ENCODE results near the gene PRCC. TPM values are rescaled to one million over a fixed set of nuclear protein-coding genes. Genes with fewer than 3 reads are reported as not detected.
A peak's percentile ranks its signal among the peaks of the same experiment; 100 is the strongest.

The PRCC gene
- total and polyA plus RNA-seq, 2 of the 8 experiments (the other 6 are each of a cell fraction or from before 2014, with no cell fraction given): 95.2 to 115 TPM

- peak overlapping the region; percentile 95; the same call in 1 of the 2 replicates for H3K18ac ChIP-seq (ENCODE audit: extremely low read depth, low read length)
- peaks cover 1 to 48% (median 42%) of the 10 kb centered on the region in 4 experiments for H3K27me3 ChIP-seq (replicated peaks in 1 of 4; ENCODE audit: control insufficient read depth in 3 of 4, extremely low read depth in 1 of 4, insufficient read depth in 3 of 4, low read length in 3 of 4)
- ChIA-PET POLR2A (ENCODE audit: partially characterized antibody) (interaction anchor here (0.7 to 2.0 kb wide), 8 partner anchors 10 to 112 kb away, joined by 3 to 7 read pairs (median 3); partner anchors contain the start of gene METTL25B), CTCF (ENCODE audit: partially characterized antibody) (interaction anchor here (0.7 to 31.8 kb wide), 14 partner anchors 10 to 132 kb away, joined by 3 to 491 read pairs (median 5); partner anchors contain the start of genes INSRR and PEAR1)
- 0 out of 2 replicates have a peak overlapping the region, but pooled peaks have one; percentile 58 for H2AK5ac ChIP-seq (ENCODE audit: low read depth, low read length)
- H3K4ac ChIP-seq (replicated peaks; ENCODE audit: insufficient read length, low read depth, low read length): no peak overlapping the region
- H3K9me3 ChIP-seq (ENCODE audit: insufficient read depth in 2 of 2, low read depth in 1 of 2, low read length in 1 of 2): no peaks in the 10 kb centered on the region
- peak overlapping the region; percentile 51 for H4K91ac ChIP-seq (replicated peaks; ENCODE audit: insufficient read length, low read length)
- no peak overlapping the region for H3K23ac ChIP-seq (ENCODE audit: insufficient read length)
- no peak overlapping the region; the same call in 1 of the 2 replicates for H2BK20ac ChIP-seq (ENCODE audit: low read length)
- H2BK5ac ChIP-seq (ENCODE audit: low read depth, low read length): no peak overlapping the region
- peak overlapping the region in 1 of 4 experiments; percentile 55; a peak in 3 of 8 replicates for H3K4me3 ChIP-seq (ENCODE audit: extremely low read depth in 1 of 4, insufficient read depth in 2 of 4, low read depth in 3 of 4, low read length in 4 of 4)
- 0 out of 2 replicates have a peak overlapping the region, but pooled peaks have one; percentile 53 for H2BK15ac ChIP-seq (ENCODE audit: low read length)
- TF ChIP-seq RBBP5 (IDR thresholded peaks at IDR 0.05; ENCODE audit: borderline replicate concordance, low read depth, low read length): no peak
- no peak for TF ChIP-seq TEAD4 (IDR thresholded peaks at IDR 0.05; ENCODE audit: low read depth, low read length)
- TF ChIP-seq SIRT6 (IDR thresholded peaks at IDR 0.05; ENCODE audit: low read length): no peak
- no peak for TF ChIP-seq SIN3A (conservative IDR thresholded peaks at IDR 0.05 in 1 of 2, IDR thresholded peaks at IDR 0.05 in 1 of 2; ENCODE audit: low read depth in 1 of 2, low read length in 2 of 2)
- no peak for TF ChIP-seq CHD2 (IDR thresholded peaks at IDR 0.05; ENCODE audit: low read length)
- TF ChIP-seq EZH2 (IDR thresholded peaks at IDR 0.05; ENCODE audit: low read depth, low read length, severe bottlenecking): no peak
- H2BK12ac ChIP-seq (ENCODE audit: low read depth, low read length): peak overlapping the region; percentile 75; the same call in 1 of the 2 replicates
- H3K4me2 ChIP-seq (ENCODE audit: insufficient read depth in 1 of 2, low read depth in 2 of 2, low read length in 2 of 2): peak overlapping the region; percentile 69 to 93
- no peak overlapping the region for H3K27ac ChIP-seq (ENCODE audit: low read depth, low read length)
- 85% methylated on average over 7 of the region's 7 CpGs; no CpG with 5 or more reads in 1 of the 2 experiments for WGBS, 2 experiments (ENCODE audit: extremely low coverage in 1 of 2, insufficient coverage in 1 of 2, insufficient read length in 1 of 2, insufficient replicate concordance in 2 of 2, low coverage in 1 of 2, low lambda C conversion rate in 2 of 2, missing lambda C conversion rate in 1 of 2)
- peak overlapping the region; percentile 86; the same call in 1 of the 2 replicates for H4K8ac ChIP-seq (ENCODE audit: extremely low read depth, insufficient read depth, low read length)
- no peak overlapping the region for H4K5ac ChIP-seq (ENCODE audit: insufficient read length, low read depth, low read length)
- DNase-seq (ENCODE audit: low read depth in 1 of 2, low spot score in 2 of 2): no peak
- no peaks in the 10 kb centered on the region for H3K79me1 ChIP-seq (ENCODE audit: low read depth, low read length)
- H3K4me1 ChIP-seq (replicated peaks in 1 of 4; ENCODE audit: control insufficient read depth in 3 of 4, insufficient read depth in 4 of 4, low read length in 3 of 4): peaks cover 0 to 11% (median 5%) of the 10 kb centered on the region in 4 experiments; a peak in 6 of 7 replicates
- H3K9ac ChIP-seq (replicated peaks in 1 of 4; ENCODE audit: extremely low read depth in 1 of 4, low read depth in 3 of 4, low read length in 3 of 4): peak overlapping the region in 1 of 4 experiments; percentile 38; a peak in 1 of 7 replicates
- no peaks in the 10 kb centered on the region for H3K36me3 ChIP-seq (ENCODE audit: control insufficient read depth in 2 of 4, insufficient read depth in 4 of 4, low read length in 3 of 4)
- FAIRE-seq: no peak
- no peak overlapping the region for H2BK120ac ChIP-seq (replicated peaks; ENCODE audit: low read depth, low read length)
- H3K14ac ChIP-seq (ENCODE audit: insufficient read length): no peak overlapping the region
- H3K23me2 ChIP-seq (ENCODE audit: low read depth, low read length): peaks cover 2% of the 10 kb centered on the region; the same call in 1 of the 2 replicates
- no peaks in the 10 kb centered on the region for H4K20me1 ChIP-seq (replicated peaks in 1 of 2; ENCODE audit: control insufficient read depth in 1 of 2, insufficient read depth in 2 of 2, low read length in 2 of 2)
- no peak overlapping the region for H2AFZ ChIP-seq (ENCODE audit: low read length)
- H3K56ac ChIP-seq (replicated peaks; ENCODE audit: insufficient read length, low read depth, low read length): no peak overlapping the region
- no peaks in the 10 kb centered on the region for H3K79me2 ChIP-seq (ENCODE audit: control insufficient read depth in 1 of 2, insufficient read depth in 2 of 2, low read length in 2 of 2)
These were observed 47.4 kb downstream of the PRCC start for GRCh38 chr1:156814571-156815260.
